GM19468 (cell line): Measurements from ENCODE around the gene PPP1R12A.

Experiments used
- ATAC-seq: cut with Tn5 transposase; IDR thresholded peaks from one replicate; pipeline ENCODE4 v1.9.1; 2021; ENCODE audit warnings: mild to moderate bottlenecking, moderate library complexity, moderate number of reproducible peaks; ENCODE audit not compliant: unreplicated experiment; ENCODE audit errors: extremely low read depth

Gene PPP1R12A

DNA sequence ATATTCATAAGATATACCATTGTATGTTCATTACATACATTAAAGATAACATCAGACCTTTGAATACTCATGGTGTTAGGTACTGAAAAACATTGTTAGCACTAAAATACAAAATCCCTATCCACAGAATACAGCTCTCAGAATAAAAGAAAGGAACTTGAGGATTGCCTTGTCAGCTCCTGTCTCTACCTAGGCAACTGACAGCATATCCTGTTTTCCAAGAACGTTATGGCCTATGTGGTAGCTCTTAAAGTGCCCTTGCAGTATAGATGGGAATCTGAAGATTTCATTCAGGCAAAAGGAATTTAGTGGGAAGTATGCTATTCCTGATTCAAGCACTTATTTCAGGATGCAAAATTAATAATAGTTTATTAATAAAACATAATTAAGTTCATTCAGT is 1.8 kb upstream of the PPP1R12A start:
- no peak for ATAC-seq

GRCh38 chr12:79935624-79936345 is 888 bp upstream of the PPP1R12A start:
- peak; percentile 5 for ATAC-seq

GRCh38 chr12:79934281-79935020 is 446 bp downstream of the PPP1R12A start:
- no peak for ATAC-seq

DNA sequence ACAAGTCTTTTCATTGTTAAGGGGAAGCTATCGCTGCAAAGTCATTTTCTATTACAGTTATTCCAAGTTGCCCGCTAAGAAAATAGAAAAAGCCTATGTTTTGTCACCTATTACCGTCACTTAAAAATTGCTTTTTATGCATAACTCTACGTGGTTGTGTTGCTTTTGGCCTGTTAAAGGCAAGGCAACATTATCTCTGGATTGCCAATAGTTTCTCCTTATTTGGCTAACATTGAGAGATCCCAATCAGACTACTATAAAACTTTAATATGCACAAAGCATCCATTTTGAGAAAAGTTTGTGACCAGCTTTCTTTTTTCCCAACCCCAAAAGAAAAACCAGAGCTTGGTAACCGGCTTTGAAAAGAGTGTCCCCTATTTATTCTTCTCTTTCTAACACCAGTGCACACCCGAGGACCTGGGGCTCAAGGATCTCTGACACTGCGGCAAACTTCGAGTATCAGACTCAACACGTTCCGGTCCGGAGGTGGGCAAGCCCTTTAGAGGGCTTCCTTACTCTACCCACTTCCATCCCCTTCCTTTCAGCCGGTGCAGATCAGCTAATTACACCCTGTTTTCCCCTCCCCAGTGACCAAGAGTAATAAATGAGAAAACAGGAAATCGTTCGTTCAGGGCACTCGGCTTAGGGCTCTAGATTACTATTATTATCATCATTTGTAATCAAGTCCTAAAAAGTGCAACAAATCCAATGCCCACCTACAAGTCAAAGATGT is 1.2 kb downstream of the PPP1R12A start:
- ATAC-seq = no peak

- ATAC-seq = no peak
Observed at GRCh38 chr12:79933043-79933442, 1.9 kb downstream of the PPP1R12A start.

GRCh38 chr12:79932357-79932756 is 2.5 kb downstream of the PPP1R12A start:
- ATAC-seq = no peak

- no peak for ATAC-seq
Observed at GRCh38 chr12:79929065-79929464, 5.8 kb downstream of the PPP1R12A start.

DNA sequence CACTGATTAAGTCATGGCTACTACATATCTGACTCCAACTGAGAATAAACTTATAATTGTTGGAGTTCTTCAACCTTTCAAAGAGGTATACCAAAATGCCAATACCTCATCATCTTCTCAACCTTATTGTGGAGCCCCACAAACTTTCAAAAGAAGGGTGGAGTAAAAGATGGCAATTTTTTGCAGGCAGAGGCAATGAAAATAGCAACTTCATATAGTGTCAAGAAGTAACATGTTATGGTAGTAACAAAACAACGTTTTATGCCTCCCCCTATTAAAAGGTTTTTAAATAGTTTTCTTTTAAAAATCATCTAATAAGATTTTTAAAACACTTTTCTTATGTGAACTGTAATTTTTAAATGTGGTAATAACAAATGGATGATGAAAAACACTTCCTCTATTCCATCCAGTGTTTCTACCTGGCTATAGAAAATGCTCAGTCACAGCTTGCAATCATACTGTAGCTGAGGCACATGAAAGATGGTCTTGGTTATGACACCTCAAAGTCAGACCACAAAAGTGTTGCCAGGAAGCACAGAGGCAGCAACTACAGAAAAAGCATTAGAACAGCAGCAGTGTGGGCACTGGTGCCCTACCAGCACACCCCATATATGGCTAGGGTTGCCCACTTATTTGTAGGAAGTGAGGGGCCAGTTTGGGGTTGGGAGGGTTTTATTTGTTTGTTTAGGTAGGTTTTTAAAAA is 7.0 kb downstream of the PPP1R12A start:
- peak; percentile 91 for ATAC-seq

- ATAC-seq = no peak
Observed at GRCh38 chr12:79926951-79927350, 7.9 kb downstream of the PPP1R12A start.

DNA sequence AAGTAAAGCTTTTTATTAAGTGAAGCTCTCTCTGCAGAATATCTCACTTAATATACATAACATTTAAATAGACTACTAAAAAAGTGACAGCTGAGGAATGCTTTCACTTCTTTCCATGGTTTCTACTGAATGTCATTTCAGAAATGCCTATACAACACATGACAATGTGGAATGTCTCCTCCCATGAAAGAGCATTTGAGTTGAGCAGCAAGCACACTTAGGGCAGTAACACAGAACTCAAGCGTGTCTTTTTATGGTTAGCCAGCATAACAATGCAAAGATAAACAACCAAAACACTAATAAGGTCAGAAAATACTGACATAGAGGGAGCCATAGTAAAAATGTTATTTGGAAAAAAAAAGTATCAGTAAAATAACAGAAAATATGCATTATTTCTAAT is 9.4 kb downstream of the PPP1R12A start:
- ATAC-seq = no peak

- ATAC-seq = no peak
Observed at GRCh38 chr12:79921786-79922185, 13.1 kb downstream of the PPP1R12A start.

- ATAC-seq = no peak
Observed at GRCh38 chr12:79920421-79921238, 14.3 kb downstream of the PPP1R12A start.

- no peak for ATAC-seq
Observed at GRCh38 chr12:79919762-79920161, 15.1 kb downstream of the PPP1R12A start.

DNA sequence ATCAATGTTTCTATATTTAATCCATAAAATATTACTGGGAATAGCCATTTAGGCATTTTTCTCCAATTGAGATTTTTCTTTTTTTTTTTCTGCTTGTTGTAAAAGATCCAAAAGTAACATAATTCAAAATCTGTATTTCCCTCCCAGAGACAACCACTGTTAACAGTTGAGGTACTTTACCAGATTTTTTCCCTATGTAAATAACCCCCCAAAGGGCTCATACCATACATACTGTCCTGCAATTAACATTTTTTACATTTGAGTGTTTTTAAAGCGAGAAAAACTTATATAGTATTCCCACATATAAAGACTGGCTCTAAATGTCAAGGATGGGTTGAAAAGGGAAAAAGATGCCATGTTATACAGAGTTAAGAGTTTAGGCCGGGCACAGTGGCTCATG is 18.1 kb downstream of the PPP1R12A start:
- no peak for ATAC-seq

GRCh38 chr12:79911889-79912656 is 22.8 kb downstream of the PPP1R12A start:
- no peak for ATAC-seq

- ATAC-seq = no peak
Observed at GRCh38 chr12:79908366-79908765, 26.5 kb downstream of the PPP1R12A start.

- ATAC-seq = no peak
Observed at GRCh38 chr12:79901506-79901905, 33.4 kb downstream of the PPP1R12A start.

DNA sequence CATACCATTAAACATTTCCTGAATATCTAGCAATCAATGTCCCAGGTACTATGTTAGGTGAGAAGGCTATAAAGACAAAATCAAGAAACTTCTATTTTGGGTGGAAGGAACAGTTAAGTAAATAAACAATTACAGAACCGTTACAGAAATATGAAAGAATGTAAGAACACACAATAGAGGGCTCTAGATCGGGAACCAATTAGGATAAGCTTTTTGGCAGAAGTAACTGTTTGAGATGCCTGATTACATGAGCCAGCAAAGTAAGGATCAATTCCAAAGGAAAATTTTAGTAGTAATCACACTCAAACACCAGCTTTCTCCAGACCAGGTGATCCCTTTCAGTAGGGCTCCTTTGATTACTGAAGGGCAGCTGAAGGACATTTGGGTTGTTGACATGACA is 33.9 kb downstream of the PPP1R12A start:
- no peak for ATAC-seq

GRCh38 chr12:79900199-79900598 is 34.7 kb downstream of the PPP1R12A start:
- no peak for ATAC-seq
